CD14-positive monocyte (primary cell): ENCODE results near the gene ZMYND10. TPM values are rescaled to one million over a fixed set of nuclear protein-coding genes. Genes with fewer than 3 reads are reported as not detected.

ENCODE experiments used
- DNase-seq, 3 donors: peaks; one replicate each; pipeline ENCODE4 v3.0.0-alpha.2; 2011 to 2022
- H2AFZ ChIP-seq: 2 replicates; pipeline ENCODE4 v1.6.0; 2012; ENCODE audit warnings: mild to moderate bottlenecking, low read depth, low read length, inconsistent platforms; ENCODE audit not compliant: insufficient read depth, poor library complexity, severe bottlenecking
- H3K27ac ChIP-seq, 2 donors: 1 replicate in 1 of 2; 2 replicates in 1 of 2; pipeline ENCODE4 v1.5.1; 2012 to 2013; ENCODE audit warnings: low read length in 2 of 2, control low read depth in 1 of 2, inconsistent platforms in 1 of 2, low read depth in 1 of 2, mild to moderate bottlenecking in 1 of 2
- H3K27me3 ChIP-seq, 2 donors: one replicate each; pipeline versions ENCODE4 v1.6.0 to v1.6.1; 2011 to 2013; ENCODE audit warnings: low read length in 2 of 2; ENCODE audit not compliant: control insufficient read depth in 2 of 2, insufficient read depth in 2 of 2
- H3K36me3 ChIP-seq, 2 donors: replicated peaks in 1 of 2; 1 replicate in 1 of 2; 2 replicates in 1 of 2; pipeline versions ENCODE4 v1.5.1 to v1.6.1; 2012 to 2013; ENCODE audit warnings: low read length in 2 of 2, control low read depth in 1 of 2, inconsistent platforms in 1 of 2, mild to moderate bottlenecking in 1 of 2; ENCODE audit not compliant: insufficient read depth in 2 of 2, control insufficient read depth in 1 of 2
- H3K4me1 ChIP-seq, 2 donors: 1 replicate in 1 of 2; 2 replicates in 1 of 2; pipeline versions ENCODE4 v1.5.1 to v1.6.1; 2012 to 2013; ENCODE audit warnings: low read length in 2 of 2, control low read depth in 1 of 2, inconsistent platforms in 1 of 2, mild to moderate bottlenecking in 1 of 2, moderate library complexity in 1 of 2; ENCODE audit not compliant: insufficient read depth in 2 of 2, control insufficient read depth in 1 of 2
- H3K4me2 ChIP-seq: replicated peaks from 2 replicates; pipeline ENCODE3; 2012; ENCODE audit warnings: low read length, moderate library complexity, mild to moderate bottlenecking; ENCODE audit not compliant: poor library complexity, severe bottlenecking; ENCODE audit errors: extremely low read depth
- H3K4me3 ChIP-seq, 3 experiments: fragments of 200-600 bp in 1 of 3; sonication (generic) in 1 of 3; replicated peaks in 1 of 3; 1 replicate in 2 of 3; 2 replicates in 1 of 3; pipeline ENCODE4 v1.5.1; 2011 to 2013; ENCODE audit warnings: low read length in 3 of 3, mild to moderate bottlenecking in 3 of 3, control low read depth in 2 of 3, low read depth in 2 of 3, inconsistent platforms in 1 of 3, moderate library complexity in 1 of 3
- H3K79me2 ChIP-seq: 2 replicates; pipeline ENCODE4 v1.6.0; 2012; ENCODE audit warnings: mild to moderate bottlenecking, control low read depth, inconsistent platforms, low read length, moderate library complexity; ENCODE audit not compliant: insufficient read depth
- H3K9ac ChIP-seq: 2 replicates; pipeline ENCODE4 v1.6.0; 2017; ENCODE audit warnings: low read length, mild to moderate bottlenecking; ENCODE audit not compliant: insufficient read depth, poor library complexity, severe bottlenecking
- H3K9me3 ChIP-seq, 2 donors: replicated peaks in 1 of 2; 1 replicate in 1 of 2; 2 replicates in 1 of 2; pipeline versions ENCODE4 v1.5.1 to v1.6.1; 2012 to 2013; ENCODE audit warnings: low read length in 2 of 2, control low read depth in 1 of 2; ENCODE audit not compliant: control insufficient read depth in 1 of 2, insufficient read depth in 1 of 2
- H4K20me1 ChIP-seq: 2 replicates; pipeline ENCODE4 v1.6.0; 2012; ENCODE audit warnings: mild to moderate bottlenecking, low read length, control low read depth, moderate library complexity; ENCODE audit not compliant: insufficient read depth
- H3K27ac Mint-ChIP-seq, 7 donors: one replicate each; pipeline ENCODE4 v1.8.0; 2020; ENCODE audit warnings: mild to moderate bottlenecking in 7 of 7, mixed read lengths in 7 of 7, moderate library complexity in 6 of 7, inconsistent platforms in 2 of 7
- H3K27me3 Mint-ChIP-seq, 3 donors: one replicate each; pipeline ENCODE4 v1.8.0; 2021 to 2022; ENCODE audit warnings: low read depth in 3 of 3, mild to moderate bottlenecking in 3 of 3, mixed read lengths in 3 of 3, moderate library complexity in 3 of 3, inconsistent platforms in 1 of 3
- H3K36me3 Mint-ChIP-seq, 2 donors: one replicate each; pipeline ENCODE4 v1.8.0; 2020; ENCODE audit warnings: mixed read lengths in 2 of 2, inconsistent platforms in 1 of 2, mild to moderate bottlenecking in 1 of 2
- H3K4me1 Mint-ChIP-seq: one replicate; pipeline ENCODE4 v1.8.0; 2020; ENCODE audit warnings: mild to moderate bottlenecking, mixed read lengths
- H3K4me3 Mint-ChIP-seq, 2 donors: one replicate each; pipeline ENCODE4 v1.8.0; 2020; ENCODE audit warnings: mild to moderate bottlenecking in 2 of 2, mixed read lengths in 2 of 2, moderate library complexity in 1 of 2
- H3K9me3 Mint-ChIP-seq, 7 donors: one replicate each; pipeline ENCODE4 v1.8.0; 2020 to 2022; ENCODE audit warnings: mixed read lengths in 7 of 7, mild to moderate bottlenecking in 6 of 7, moderate library complexity in 6 of 7, inconsistent platforms in 2 of 7
- WGBS: methylation state at CpG from one replicate; pipeline ENCODE4 v1.1.5; 2013; ENCODE audit warnings: missing lambda C conversion rate; ENCODE audit not compliant: insufficient coverage; 5-methylcytosine and 5-hydroxymethylcytosine counted together
- intact Hi-C, 2 donors: fragments of 100-400 bp; cut with micrococcal nuclease; formaldehyde crosslinking; loops; one replicate each; pipeline versions ENCODE4 v1.15.0 to v1.15.1; 2023
- polyA plus RNA-seq, 3 donors: library from polyadenylated mRNA; depleted of rRNA in 1 of 3; unstranded in 2 of 3; stranded (reverse) in 1 of 3; fragments of 300-500 nt in 2 of 3; fragments of >200 nt in 1 of 3; fragmentation: Illumina TruSeq in 2 of 3; gene quantifications; 1 replicate in 2 of 3; 2 replicates in 1 of 3; pipeline ENCODE4 v1.2.3, GENCODE V29; 2012 to 2021
- TF ChIP-seq, protein P1 (sequence below): fragments of 200-600 bp; IDR thresholded peaks from one replicate; pipeline ENCODE4 v1.8.0; 2022; ENCODE audit warnings: antibody characterized with exemption, mild to moderate bottlenecking

Gene ZMYND10
- polyA plus RNA-seq, 3 donors: 0.12 to 1.7 (median 0.19) TPM

DNA sequence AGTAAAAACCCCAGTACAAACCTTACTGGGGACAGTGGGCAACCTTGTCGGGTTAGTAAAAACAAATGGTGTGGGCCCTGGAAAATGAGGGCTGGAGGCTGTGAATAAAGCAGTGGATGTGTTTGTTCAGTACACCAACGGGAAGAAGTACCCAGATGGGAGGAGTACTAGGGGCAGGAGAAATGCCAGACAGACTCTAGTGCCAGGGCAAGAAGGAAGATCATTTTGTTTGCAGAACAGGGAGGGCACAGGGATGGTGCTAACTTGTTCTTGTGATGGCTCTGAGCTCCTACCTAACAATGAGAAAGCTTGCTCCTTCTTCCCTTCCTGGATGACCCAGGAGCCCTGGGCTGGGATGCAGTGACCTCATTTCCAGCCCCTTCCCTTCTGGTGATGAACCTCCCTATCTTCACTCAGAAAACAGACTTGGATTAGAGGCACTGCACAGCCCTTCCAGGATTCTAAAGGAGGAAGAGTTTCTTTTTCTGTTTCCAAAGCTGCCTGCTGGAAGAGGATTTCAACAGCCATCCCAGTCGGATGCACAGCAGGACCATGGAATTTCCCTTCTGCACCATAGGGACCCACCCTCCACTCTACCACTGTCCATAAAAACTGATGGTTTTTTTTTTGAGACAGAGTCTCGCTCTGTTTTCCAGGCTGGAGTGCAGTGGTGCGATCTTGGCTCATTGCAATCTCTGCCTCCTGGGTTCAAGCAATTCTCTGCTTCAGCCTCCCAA, 11.0 kb downstream of the ZMYND10 start:
- no peak overlapping the region for H2AFZ ChIP-seq
- peaks cover 48% of the 10 kb centered on the region in 2 donors for H3K4me1 ChIP-seq
- H3K27me3 ChIP-seq: no peaks in the 10 kb centered on the region
- H3K9me3 Mint-ChIP-seq: no peaks in the 10 kb centered on the region
- peaks cover 93% of the 10 kb centered on the region for H3K79me2 ChIP-seq
- peaks cover 41% of the 10 kb centered on the region for H3K4me1 Mint-ChIP-seq
- intact Hi-C loops: loop anchor here (5.0 kb wide), 1 partner anchor 37 kb away; the partner anchor contains the start of genes HYAL3 (in 2 of the 2) and NAA80 (in 2 of the 2)
- H3K9me3 ChIP-seq: no peaks in the 10 kb centered on the region
- peaks cover 0 to under 1% (median 0%) of the 10 kb centered on the region in 3 donors for H3K27me3 Mint-ChIP-seq
- peaks cover 78% of the 10 kb centered on the region for H4K20me1 ChIP-seq
- no peak overlapping the region for H3K4me2 ChIP-seq
- peaks cover 42 to 68% of the 10 kb centered on the region in 2 donors for H3K36me3 ChIP-seq
- no peak overlapping the region for H3K4me3 Mint-ChIP-seq
- no peak for DNase-seq
- no peak overlapping the region for H3K9ac ChIP-seq
- peak overlapping the region; percentile 26 to 86 (median 80) for H3K27ac Mint-ChIP-seq
- WGBS: 84% methylated on average over 4 of the region's 5 CpGs
- peaks cover 50 to 73% of the 10 kb centered on the region in 2 donors for H3K36me3 Mint-ChIP-seq
- peak overlapping the region; percentile 39 to 84 for H3K27ac ChIP-seq
- no peak overlapping the region for H3K4me3 ChIP-seq
- TF ChIP-seq, protein P1, sequence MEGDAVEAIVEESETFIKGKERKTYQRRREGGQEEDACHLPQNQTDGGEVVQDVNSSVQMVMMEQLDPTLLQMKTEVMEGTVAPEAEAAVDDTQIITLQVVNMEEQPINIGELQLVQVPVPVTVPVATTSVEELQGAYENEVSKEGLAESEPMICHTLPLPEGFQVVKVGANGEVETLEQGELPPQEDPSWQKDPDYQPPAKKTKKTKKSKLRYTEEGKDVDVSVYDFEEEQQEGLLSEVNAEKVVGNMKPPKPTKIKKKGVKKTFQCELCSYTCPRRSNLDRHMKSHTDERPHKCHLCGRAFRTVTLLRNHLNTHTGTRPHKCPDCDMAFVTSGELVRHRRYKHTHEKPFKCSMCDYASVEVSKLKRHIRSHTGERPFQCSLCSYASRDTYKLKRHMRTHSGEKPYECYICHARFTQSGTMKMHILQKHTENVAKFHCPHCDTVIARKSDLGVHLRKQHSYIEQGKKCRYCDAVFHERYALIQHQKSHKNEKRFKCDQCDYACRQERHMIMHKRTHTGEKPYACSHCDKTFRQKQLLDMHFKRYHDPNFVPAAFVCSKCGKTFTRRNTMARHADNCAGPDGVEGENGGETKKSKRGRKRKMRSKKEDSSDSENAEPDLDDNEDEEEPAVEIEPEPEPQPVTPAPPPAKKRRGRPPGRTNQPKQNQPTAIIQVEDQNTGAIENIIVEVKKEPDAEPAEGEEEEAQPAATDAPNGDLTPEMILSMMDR: no peak

DNA sequence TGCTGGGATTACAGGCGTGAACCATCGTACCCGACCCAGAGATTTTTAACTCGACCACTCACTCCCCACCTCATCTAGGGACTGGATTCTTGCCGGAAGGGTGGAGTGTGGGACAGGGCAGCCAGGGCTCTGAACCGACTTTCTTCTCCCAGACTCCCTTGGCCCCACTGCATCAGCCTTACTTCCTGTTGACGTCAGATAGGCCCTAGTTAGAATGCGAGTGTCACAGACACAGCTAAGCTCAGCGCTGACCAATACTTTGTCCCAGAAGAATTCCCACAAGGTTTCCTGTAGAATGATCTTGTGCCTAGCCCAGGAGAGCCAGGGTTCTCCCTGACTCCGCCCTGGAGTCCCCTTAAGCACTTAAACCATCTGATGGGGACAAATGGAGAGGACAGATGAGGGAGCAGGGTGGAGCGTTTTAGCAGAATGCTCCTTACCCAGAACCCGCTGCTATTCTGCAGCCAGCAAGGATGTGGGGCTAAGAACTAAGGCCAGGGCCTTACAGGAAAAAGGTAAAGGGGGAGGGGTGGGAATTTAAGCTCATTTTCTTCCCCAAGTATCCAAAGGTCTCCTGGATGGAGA, 11.7 kb downstream of the ZMYND10 start:
- peak in 1 of 3 donors; percentile 82 for DNase-seq
- peaks cover 83% of the 10 kb centered on the region for H4K20me1 ChIP-seq
- peaks cover 45 to 72% of the 10 kb centered on the region in 2 donors for H3K36me3 ChIP-seq
- H3K4me3 ChIP-seq: no peak overlapping the region
- intact Hi-C loops: no loop called here
- no peak overlapping the region for H3K9ac ChIP-seq
- H3K27ac ChIP-seq: peak overlapping the region; percentile 39 to 84
- H3K79me2 ChIP-seq: peaks cover 86% of the 10 kb centered on the region
- no peaks in the 10 kb centered on the region for H3K27me3 ChIP-seq
- Mint-ChIP-seq H3K27me3 (peaks cover 0 to 1% (median 0%) of the 10 kb centered on the region in 3 donors), H3K27ac (peak overlapping the region in 6 of 7 donors; percentile 26 to 86 (median 65)), H3K9me3 (no peaks in the 10 kb centered on the region), H3K4me1 (peaks cover 36% of the 10 kb centered on the region), H3K4me3 (no peak overlapping the region), H3K36me3 (peaks cover 50 to 77% of the 10 kb centered on the region in 2 donors)
- H3K4me2 ChIP-seq: no peak overlapping the region
- TF ChIP-seq, protein P1: no peak
- H2AFZ ChIP-seq: no peak overlapping the region
- H3K9me3 ChIP-seq: no peaks in the 10 kb centered on the region
- peaks cover 45 to 46% of the 10 kb centered on the region in 2 donors for H3K4me1 ChIP-seq
- WGBS: 80% methylated on average over 6 of the region's 12 CpGs
